Mesendoderm (in vitro differentiated cells): ENCODE data around the gene TRAK1.
A peak's percentile ranks its signal among the peaks of the same experiment; 100 is the strongest.

Experiments used
- DNase-seq: peaks from one replicate; pipeline ENCODE4 v3.0.0; 2013
- H2AK5ac ChIP-seq: 2 replicates; pipeline ENCODE4 v1.6.1; 2013; ENCODE audit warnings: low read length, inconsistent platforms
- H2BK120ac ChIP-seq: 2 replicates; pipeline ENCODE4 v1.6.1; 2013; ENCODE audit warnings: low read depth, mild to moderate bottlenecking, low read length, moderate library complexity, mixed read lengths
- H2BK15ac ChIP-seq: replicated peaks from 2 replicates; pipeline ENCODE4 v1.6.1; 2013; ENCODE audit warnings: low read depth, mild to moderate bottlenecking, moderate library complexity
- H2BK5ac ChIP-seq: 2 replicates; pipeline ENCODE4 v1.6.1; 2013; ENCODE audit warnings: low read length, inconsistent platforms
- H3K18ac ChIP-seq: 2 replicates; pipeline ENCODE4 v1.6.1; 2013; ENCODE audit warnings: mild to moderate bottlenecking, low read length, mixed read lengths
- H3K23ac ChIP-seq: one replicate; pipeline ENCODE4 v1.6.1; 2013; ENCODE audit warnings: low read length
- H3K27ac ChIP-seq: 2 replicates; pipeline ENCODE4 v1.5.1; 2013; ENCODE audit warnings: low read depth, mild to moderate bottlenecking, inconsistent platforms, low read length, moderate library complexity
- H3K27me3 ChIP-seq: 2 replicates; pipeline ENCODE4 v1.6.1; 2013; ENCODE audit warnings: low read length, control low read depth, mild to moderate bottlenecking, inconsistent platforms; ENCODE audit not compliant: insufficient read depth, poor library complexity
- H3K36me3 ChIP-seq: 2 replicates; pipeline ENCODE4 v1.6.1; 2013; ENCODE audit warnings: low read length, inconsistent platforms; ENCODE audit not compliant: control insufficient read depth, insufficient read depth
- H3K4ac ChIP-seq: one replicate; pipeline ENCODE4 v1.6.1; 2013; ENCODE audit warnings: low read depth, mild to moderate bottlenecking, low read length, moderate library complexity
- H3K4me1 ChIP-seq: 2 replicates; pipeline ENCODE4 v1.6.1; 2013; ENCODE audit warnings: low read depth, low read length, inconsistent platforms; ENCODE audit not compliant: control insufficient read depth
- H3K4me2 ChIP-seq: 2 replicates; pipeline ENCODE4 v1.6.1; 2013; ENCODE audit warnings: low read length
- H3K4me3 ChIP-seq: 2 replicates; pipeline ENCODE4 v1.5.1; 2013; ENCODE audit warnings: mild to moderate bottlenecking, low read length
- H3K56ac ChIP-seq: one replicate; pipeline ENCODE4 v1.6.1; 2013; ENCODE audit warnings: low read length
- H3K79me1 ChIP-seq: 2 replicates; pipeline ENCODE4 v1.6.1; 2013; ENCODE audit warnings: low read length, inconsistent platforms
- H3K79me2 ChIP-seq: 2 replicates; pipeline ENCODE4 v1.6.1; 2013; ENCODE audit warnings: mild to moderate bottlenecking, low read length; ENCODE audit not compliant: control insufficient read depth, insufficient read depth
- H3K9ac ChIP-seq: 2 replicates; pipeline ENCODE4 v1.6.1; 2013; ENCODE audit warnings: low read length, inconsistent platforms
- H4K5ac ChIP-seq: one replicate; pipeline ENCODE4 v1.6.1; 2013; ENCODE audit warnings: low read length
- H4K8ac ChIP-seq: one replicate; pipeline ENCODE4 v1.6.1; 2013; ENCODE audit warnings: low read depth, mild to moderate bottlenecking, control low read depth, low read length, moderate library complexity
- WGBS: extraction: QIAGEN DNeasy Blood & Tissue Kit; methylation state at CpG from one replicate; pipeline ENCODE4 v1.1.7; 2013; ENCODE audit warnings: low lambda C conversion rate, missing lambda C conversion rate; ENCODE audit not compliant: insufficient coverage; ENCODE audit errors: extremely low coverage; 5-methylcytosine and 5-hydroxymethylcytosine counted together

TRAK1 gene

GRCh38 chr3:42225486-42226363, 134.6 kb downstream of the TRAK1 start:
- Histone ChIP-seq H3K4me3 (no peak overlapping the region), H3K4me2 (no peak overlapping the region), H3K23ac (no peak overlapping the region), H3K4me1 (no peaks in the 10 kb centered on the region), H3K4ac (no peak overlapping the region), H3K56ac (no peak overlapping the region), H3K36me3 (peaks cover 2% of the 10 kb centered on the region), H3K79me2 (no peaks in the 10 kb centered on the region), H2AK5ac (no peak overlapping the region), H3K18ac (no peak overlapping the region), H3K9ac (no peak overlapping the region), H3K27me3 (no peaks in the 10 kb centered on the region), H3K79me1 (no peaks in the 10 kb centered on the region), H4K8ac (no peak overlapping the region), H4K5ac (no peak overlapping the region), H2BK120ac (no peak overlapping the region), H3K27ac (no peak overlapping the region), H2BK5ac (no peak overlapping the region), H2BK15ac (no peak overlapping the region)
- DNase-seq, result no peak
- no CpG with 5 or more reads among the region's 5 CpGs for WGBS

GRCh38 chr3:42226470-42227425, 135.6 kb downstream of the TRAK1 start:
- no peak overlapping the region for H3K4me3 ChIP-seq
- DNase-seq, result peak; percentile 53
- no peak overlapping the region for H2AK5ac ChIP-seq
- H3K4ac ChIP-seq, result no peak overlapping the region
- peaks cover 2% of the 10 kb centered on the region for H3K36me3 ChIP-seq
- H4K5ac ChIP-seq, result no peak overlapping the region
- H3K27ac ChIP-seq, result no peak overlapping the region
- no peak overlapping the region for H2BK120ac ChIP-seq
- WGBS, result no CpG with 5 or more reads among the region's 11 CpGs
- H3K79me1 ChIP-seq, result no peaks in the 10 kb centered on the region
- H3K23ac ChIP-seq, result no peak overlapping the region
- H3K27me3 ChIP-seq, result no peaks in the 10 kb centered on the region
- H2BK15ac ChIP-seq, result no peak overlapping the region
- H3K18ac ChIP-seq, result no peak overlapping the region
- H3K79me2 ChIP-seq, result no peaks in the 10 kb centered on the region
- no peaks in the 10 kb centered on the region for H3K4me1 ChIP-seq
- no peak overlapping the region for H4K8ac ChIP-seq
- H3K4me2 ChIP-seq, result no peak overlapping the region
- H3K9ac ChIP-seq, result no peak overlapping the region
- H3K56ac ChIP-seq, result no peak overlapping the region
- no peak overlapping the region for H2BK5ac ChIP-seq

- no peaks in the 10 kb centered on the region for H3K79me1 ChIP-seq
- no peak overlapping the region for H3K23ac ChIP-seq
- H3K4ac ChIP-seq, result no peak overlapping the region
- H2BK120ac ChIP-seq, result no peak overlapping the region
- peak; percentile 45 for DNase-seq
- H3K9ac ChIP-seq, result no peak overlapping the region
- H3K27ac ChIP-seq, result no peak overlapping the region
- no peak overlapping the region for H2BK5ac ChIP-seq
- no peak overlapping the region for H2AK5ac ChIP-seq
- H3K36me3 ChIP-seq, result no peaks in the 10 kb centered on the region
- H4K8ac ChIP-seq, result no peak overlapping the region
- no peaks in the 10 kb centered on the region for H3K79me2 ChIP-seq
- H2BK15ac ChIP-seq, result no peak overlapping the region
- WGBS, result no CpG with 5 or more reads among the region's 5 CpGs
- H3K4me1 ChIP-seq, result no peaks in the 10 kb centered on the region
- no peak overlapping the region for H4K5ac ChIP-seq
- no peaks in the 10 kb centered on the region for H3K27me3 ChIP-seq
- H3K18ac ChIP-seq, result no peak overlapping the region
- no peak overlapping the region for H3K4me3 ChIP-seq
- no peak overlapping the region for H3K56ac ChIP-seq
- H3K4me2 ChIP-seq, result no peak overlapping the region
These were observed 137.6 kb downstream of the TRAK1 start for GRCh38 chr3:42228796-42229195.

GRCh38 chr3:42229266-42229941, 138.2 kb downstream of the TRAK1 start:
- Histone ChIP-seq H2BK15ac (no peak overlapping the region), H3K23ac (no peak overlapping the region), H3K36me3 (no peaks in the 10 kb centered on the region), H2AK5ac (no peak overlapping the region), H3K27me3 (no peaks in the 10 kb centered on the region), H2BK120ac (no peak overlapping the region), H3K4ac (no peak overlapping the region), H3K4me2 (no peak overlapping the region), H2BK5ac (no peak overlapping the region), H3K79me2 (no peaks in the 10 kb centered on the region), H3K4me1 (no peaks in the 10 kb centered on the region), H3K18ac (no peak overlapping the region), H3K9ac (no peak overlapping the region), H4K8ac (no peak overlapping the region), H3K4me3 (no peak overlapping the region), H3K79me1 (no peaks in the 10 kb centered on the region), H3K27ac (no peak overlapping the region), H4K5ac (no peak overlapping the region), H3K56ac (no peak overlapping the region)
- WGBS, result no CpG with 5 or more reads among the region's 5 CpGs
- no peak for DNase-seq

- no peaks in the 10 kb centered on the region for H3K79me2 ChIP-seq
- no peaks in the 10 kb centered on the region for H3K79me1 ChIP-seq
- H3K18ac ChIP-seq, result no peak overlapping the region
- no peak overlapping the region for H3K56ac ChIP-seq
- H3K27me3 ChIP-seq, result no peaks in the 10 kb centered on the region
- no peak overlapping the region for H3K9ac ChIP-seq
- DNase-seq, result peak; percentile 76
- no peak overlapping the region for H2AK5ac ChIP-seq
- no peak overlapping the region for H2BK15ac ChIP-seq
- H3K36me3 ChIP-seq, result no peaks in the 10 kb centered on the region
- no peak overlapping the region for H2BK120ac ChIP-seq
- no peak overlapping the region for H3K4me3 ChIP-seq
- no peak overlapping the region for H2BK5ac ChIP-seq
- whole genome bisulfite sequencing, result no CpG with 5 or more reads among the region's 14 CpGs
- no peak overlapping the region for H3K27ac ChIP-seq
- no peak overlapping the region for H4K8ac ChIP-seq
- H4K5ac ChIP-seq, result no peak overlapping the region
- no peak overlapping the region for H3K4ac ChIP-seq
- no peaks in the 10 kb centered on the region for H3K4me1 ChIP-seq
- H3K4me2 ChIP-seq, result no peak overlapping the region
- no peak overlapping the region for H3K23ac ChIP-seq
These were observed 139.0 kb downstream of the TRAK1 start for GRCh38 chr3:42229942-42230688.
